Superior temporal gyrus (tissue), 1 donor: ENCODE results near the gene SYTL1.
"Not testable (repeated sequence)": the region's sequence is repeated elsewhere in the genome, so short reads cannot be mapped to it uniquely, and the experiment has no call there.

ENCODE experiments used
- DNase-seq: peaks from one replicate; pipeline ENCODE4 v3.0.0-alpha.2; 2016; ENCODE audit errors: extremely low spot score

Gene SYTL1

DNA sequence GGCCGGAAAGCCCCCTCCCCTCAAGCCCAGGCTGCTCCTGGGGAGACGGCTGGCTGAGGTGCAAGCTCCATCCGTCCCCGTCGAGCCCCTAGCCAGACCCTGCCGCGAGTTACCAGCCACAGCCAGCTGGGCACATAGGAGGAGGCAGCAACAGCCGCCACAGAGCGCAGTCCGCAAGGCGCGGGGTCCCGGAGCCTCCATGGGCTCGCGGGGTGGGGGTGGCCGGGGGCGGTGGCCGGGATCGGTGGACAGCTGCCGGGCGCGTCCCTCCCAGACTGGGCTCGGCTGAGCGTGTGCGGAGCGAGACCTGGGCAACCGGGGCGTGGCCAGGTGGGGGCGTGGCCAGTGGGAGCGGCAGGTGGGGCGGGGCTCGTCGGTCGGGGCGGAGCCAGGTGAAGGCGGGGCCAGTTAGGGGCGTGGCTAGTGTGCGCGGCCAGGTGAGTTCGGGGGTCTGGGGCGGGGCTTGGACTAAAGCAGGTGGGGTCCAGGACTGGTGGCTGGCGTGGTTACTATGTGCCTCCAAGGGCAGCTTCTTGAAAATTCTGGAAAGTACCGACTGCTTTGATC lies 41.3 kb downstream of the SYTL1 start, which contains the start of gene CD164L2:
CD164L2 (minus strand) TSS at position 295 of the 567 bp plus-strand sequence; CDS start at position 201, 94 bp downstream.
- no peak for DNase-seq

DNA sequence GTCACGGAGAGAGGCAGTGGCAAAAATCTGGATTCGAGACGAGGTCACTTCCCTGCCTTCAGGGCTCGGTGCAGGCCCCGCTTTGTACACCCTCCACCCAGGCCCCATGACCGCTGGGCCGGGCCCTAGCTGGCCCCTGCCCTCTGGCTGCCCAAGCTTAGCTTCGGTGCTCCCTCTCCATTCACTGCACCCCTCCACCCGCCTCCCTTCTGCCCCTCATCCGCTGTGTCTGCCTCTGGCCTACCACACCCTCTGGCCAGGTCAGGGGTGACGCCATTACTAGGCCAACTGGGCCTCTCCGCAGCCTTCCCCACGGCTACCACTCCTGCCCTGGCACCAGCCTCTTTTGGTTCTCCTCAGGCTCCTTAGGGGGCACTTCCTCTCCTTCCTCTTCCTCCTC lies 41.8 kb downstream of the SYTL1 start:
- no peak for DNase-seq

DNA sequence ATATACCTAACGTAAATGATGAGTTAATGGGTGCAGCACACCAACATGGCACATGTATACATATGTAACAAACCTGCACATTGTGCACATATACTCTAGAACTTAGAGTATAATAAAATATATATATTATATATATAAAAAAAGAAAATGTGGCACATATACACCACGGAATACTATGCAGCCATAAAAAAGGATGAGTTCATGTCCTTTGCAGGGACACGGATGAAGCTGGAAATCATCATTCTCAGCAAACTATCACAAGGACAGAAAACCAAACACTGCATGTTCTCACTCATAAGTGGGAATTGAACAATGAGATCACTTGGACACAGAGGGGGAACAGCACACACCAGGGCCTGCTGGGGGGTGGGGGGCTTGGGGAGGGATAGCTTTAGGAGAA lies 43.0 kb downstream of the SYTL1 start:
- DNase-seq: not testable (repeated sequence)

DNA sequence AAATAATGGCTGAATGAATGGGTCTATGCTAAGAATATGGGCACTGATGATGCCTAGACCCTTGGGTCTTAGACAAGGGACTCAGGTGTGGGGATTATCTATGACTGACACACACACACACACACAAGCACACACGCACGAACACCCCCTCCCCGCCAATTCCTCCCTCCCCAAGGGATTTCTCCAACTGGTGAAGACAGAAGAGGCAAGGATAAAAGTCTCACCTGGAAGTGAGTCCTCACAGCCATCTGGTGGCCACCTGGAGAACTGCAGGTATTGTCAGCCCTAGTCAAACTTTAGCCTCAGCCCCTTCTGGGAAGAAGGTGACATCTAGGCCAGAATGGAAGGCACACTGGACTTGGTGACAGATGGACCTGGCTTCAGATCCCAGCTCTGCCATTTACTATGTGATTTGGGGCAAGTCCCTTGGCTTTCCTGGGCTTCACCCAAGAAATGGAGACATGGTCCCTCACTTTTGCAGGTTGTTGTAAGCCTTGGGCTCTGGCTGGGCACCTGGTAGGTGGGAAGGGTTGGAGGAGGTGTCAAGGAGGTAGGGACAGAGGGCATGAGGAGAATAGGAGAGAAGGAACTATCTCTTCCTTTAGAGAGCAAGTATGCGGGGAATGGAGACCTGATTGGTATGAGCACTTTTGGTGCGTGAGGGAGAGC lies 46.6 kb downstream of the SYTL1 start:
- peak; percentile 71 for DNase-seq

DNA sequence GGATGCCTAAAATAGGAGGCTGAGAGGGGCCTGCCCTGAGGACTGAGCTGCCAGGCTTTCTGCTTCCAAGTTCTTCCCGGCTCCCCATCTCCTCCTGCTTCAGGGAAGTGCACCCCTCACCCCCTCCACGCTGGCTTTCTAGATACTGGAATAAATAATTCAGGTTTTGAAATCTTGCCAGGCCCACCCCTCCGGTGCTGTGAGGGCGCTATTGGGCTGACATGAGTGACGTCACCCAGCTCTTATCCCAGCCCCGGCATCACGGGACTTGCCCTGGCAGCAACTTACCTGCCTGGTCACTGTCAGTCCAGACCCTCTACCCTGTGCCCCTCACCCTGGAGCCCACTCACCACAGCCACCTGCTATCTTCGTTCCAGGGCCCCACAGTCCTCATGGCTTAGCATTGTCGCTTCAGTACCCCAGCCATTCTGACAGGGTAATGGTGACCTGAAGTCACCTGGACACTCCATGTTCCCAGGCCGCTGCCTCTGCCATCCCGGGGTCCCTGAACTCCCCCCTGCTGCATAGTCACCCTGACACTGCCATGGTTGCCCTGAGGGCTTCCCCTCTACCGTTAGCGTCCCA lies 49.8 kb downstream of the SYTL1 start:
- DNase-seq: peak; percentile 59

DNA sequence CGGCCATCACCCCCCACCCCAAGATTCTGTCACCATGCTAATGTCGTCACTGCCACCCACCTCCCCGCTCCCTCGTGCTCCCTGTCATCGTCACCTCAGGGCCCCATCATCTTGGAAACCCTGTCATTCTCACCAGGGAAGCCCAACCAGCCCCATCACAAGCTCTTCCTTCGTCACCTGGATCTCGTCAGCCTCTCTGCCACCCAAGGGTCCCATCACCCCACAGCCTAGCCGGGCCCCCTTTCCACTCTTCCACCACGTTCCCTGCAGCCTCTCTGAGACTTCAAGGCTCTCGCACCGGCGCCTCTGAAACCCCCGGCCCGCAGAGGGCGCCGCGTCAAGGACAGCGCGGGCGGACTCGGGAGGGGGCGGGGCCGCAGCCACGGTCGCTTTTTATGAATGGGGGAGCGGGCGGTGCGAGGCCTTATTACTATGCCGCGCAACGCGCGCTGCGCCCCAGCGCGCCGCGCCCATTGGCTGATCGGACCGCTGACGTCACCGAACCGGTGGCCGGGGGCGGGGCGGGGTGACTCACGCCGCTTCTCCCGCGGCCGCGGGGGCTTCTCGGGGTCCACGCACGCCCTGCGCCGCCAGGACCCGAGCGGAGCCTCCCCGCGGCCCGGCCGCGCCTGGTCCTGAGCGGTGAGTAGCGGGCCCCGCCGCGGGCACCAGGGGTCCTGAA lies 50.4 kb downstream of the SYTL1 start, which contains the start of gene GPR3:
GPR3 (plus strand) TSS at position 527 of the 682 bp plus-strand sequence. CDS start 1,177 bp downstream, outside the sequence.
- DNase-seq: peak; percentile 82

DNA sequence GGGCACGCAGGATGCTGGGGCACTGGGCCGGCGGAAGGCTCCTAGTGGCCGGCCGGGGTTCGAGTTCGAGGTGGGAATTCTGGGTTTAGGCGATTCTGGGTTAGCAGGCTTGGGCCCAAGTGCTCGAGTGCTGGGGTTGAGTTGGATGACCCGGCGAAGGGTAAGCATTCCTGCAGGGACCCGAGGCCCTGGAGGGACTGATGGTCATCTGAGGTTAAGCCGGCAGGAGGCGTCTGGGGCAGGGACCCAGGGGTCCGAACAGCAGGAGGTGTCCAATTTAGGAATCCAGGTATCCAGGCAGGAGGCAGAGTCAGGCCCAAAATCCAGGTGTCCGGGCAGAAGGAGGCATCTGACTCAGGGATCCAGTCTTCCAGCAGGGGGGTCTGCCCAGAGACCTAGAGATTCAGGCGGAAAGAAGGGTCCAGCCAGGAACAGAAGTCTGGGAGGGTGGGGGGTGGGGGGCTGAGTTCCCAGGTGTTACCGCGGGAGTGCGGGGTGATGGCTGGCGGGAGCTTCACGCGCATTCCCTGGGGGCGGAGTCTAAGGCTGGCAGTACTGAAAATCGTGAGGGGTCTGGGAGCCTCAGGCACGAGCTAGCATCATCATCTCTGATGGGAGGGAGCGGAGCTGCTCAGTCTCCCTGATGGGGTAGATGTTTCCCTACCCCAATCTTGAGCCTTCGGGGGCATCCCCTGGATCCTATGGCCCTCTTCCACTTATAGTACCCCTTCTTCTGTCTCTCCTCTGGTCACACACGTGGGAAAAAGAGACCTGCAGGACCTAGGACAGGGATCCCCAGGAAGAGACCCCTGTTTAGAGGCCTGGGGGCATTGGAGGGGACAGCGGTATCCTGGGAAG lies 51.2 kb downstream of the SYTL1 start:
- DNase-seq: no peak

DNA sequence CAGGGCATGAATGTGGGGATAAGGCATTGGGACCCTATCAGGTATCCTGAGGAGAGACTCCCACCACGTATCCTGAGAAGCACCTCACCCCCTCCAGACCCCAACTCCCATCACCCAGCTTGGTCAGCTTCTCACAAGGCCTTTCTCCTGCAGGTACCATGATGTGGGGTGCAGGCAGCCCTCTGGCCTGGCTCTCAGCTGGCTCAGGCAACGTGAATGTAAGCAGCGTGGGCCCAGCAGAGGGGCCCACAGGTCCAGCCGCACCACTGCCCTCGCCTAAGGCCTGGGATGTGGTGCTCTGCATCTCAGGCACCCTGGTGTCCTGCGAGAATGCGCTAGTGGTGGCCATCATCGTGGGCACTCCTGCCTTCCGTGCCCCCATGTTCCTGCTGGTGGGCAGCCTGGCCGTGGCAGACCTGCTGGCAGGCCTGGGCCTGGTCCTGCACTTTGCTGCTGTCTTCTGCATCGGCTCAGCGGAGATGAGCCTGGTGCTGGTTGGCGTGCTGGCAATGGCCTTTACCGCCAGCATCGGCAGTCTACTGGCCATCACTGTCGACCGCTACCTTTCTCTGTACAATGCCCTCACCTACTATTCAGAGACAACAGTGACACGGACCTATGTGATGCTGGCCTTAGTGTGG lies 51.9 kb downstream of the SYTL1 start:
- no peak for DNase-seq

DNA sequence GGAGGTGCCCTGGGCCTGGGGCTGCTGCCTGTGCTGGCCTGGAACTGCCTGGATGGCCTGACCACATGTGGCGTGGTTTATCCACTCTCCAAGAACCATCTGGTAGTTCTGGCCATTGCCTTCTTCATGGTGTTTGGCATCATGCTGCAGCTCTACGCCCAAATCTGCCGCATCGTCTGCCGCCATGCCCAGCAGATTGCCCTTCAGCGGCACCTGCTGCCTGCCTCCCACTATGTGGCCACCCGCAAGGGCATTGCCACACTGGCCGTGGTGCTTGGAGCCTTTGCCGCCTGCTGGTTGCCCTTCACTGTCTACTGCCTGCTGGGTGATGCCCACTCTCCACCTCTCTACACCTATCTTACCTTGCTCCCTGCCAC lies 52.4 kb downstream of the SYTL1 start:
- no peak for DNase-seq

DNA sequence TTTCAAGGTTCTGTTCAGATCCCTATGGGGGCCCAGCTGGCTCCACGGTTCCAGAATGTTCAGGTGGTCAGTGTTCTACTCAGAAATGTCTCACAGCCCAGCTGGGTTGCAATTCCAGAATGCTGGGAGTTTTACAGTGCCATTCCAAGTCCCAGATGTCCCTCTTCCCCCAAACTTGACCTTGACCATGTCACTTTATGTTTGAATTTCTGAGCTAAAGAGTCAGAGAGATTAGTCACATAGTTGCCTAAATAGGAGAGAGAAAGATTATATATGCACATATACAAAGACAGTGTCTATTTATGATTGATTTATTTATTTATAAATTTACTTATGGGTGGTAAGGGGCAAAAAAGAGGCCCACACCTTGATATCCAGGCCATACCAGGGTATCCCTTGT lies 53.1 kb downstream of the SYTL1 start:
- DNase-seq: no peak

DNA sequence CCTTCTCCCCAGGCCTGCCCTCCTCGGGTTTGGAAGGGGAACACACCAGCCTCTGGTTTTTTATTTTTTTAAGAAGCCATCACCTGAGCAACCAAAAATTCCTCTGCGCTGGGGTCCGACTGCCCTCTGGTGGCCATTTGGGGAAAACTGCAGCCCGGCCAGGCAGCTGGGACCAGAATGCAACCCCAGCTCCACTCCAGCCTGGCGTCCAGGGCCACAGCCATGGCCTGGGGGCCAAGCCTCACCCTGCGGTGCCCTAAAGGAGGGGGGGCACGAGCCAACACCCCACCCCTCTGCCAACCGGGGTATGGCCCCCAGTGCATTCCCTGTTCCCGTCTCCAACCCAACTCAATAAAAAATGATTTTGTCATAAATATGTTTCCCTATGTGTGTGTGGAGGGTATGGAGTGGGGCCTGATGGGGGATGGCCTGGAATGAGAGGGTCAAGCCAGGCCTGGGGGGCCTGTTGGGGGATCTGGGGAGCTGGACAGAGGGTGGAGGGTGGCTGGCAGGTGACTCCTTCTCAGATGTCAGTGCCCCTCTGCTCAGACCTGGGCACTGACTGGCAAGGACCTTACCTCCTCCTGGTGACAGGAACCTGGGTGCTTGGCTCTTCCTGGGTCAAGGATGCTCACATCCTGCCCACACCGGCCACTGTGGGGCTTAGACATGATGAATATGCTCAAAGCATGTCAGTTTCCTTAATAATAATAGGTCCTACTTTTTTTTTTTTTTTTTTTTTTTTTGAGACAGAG lies 53.8 kb downstream of the SYTL1 start:
- peak; percentile 83 for DNase-seq

DNA sequence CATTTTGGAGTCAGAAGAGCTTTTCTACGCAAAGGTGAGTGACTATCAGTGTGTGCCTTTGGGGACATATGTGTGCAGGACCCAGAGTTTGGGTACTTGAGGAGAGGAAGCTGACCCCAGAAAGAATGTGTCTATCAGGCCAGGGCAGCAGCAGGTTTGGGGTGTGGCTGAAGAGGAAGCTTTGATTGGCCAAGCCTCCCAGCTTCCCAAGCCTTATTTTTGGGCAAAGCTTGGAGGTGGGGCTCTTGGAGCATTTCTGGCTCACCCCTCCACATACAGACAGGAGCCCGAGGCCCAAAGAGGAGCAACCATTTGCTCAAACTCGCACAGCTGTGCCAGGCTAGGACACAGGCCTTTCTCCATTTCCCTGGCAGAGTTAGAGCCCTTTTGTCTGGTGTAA lies 55.3 kb downstream of the SYTL1 start:
- DNase-seq: no peak

DNA sequence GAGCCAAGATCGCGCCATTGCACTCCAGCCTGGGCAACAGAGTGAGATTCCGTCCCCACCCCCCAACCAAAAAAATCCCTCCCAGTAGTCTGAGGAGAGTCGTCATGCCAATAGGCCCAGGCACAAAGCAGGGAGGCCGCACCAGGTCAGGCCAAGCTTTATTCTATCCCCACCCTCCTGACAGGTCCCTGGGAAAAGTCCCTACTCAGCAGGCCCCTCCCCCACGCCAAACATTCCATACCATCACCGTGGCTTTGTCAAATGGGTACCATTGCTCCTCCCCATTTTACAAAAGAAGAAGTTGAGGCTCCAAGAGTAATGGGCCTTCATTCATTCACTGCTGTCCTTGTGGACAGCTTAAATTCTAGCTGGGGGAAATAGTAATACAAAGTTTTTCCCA lies 55.9 kb downstream of the SYTL1 start:
- no peak for DNase-seq

DNA sequence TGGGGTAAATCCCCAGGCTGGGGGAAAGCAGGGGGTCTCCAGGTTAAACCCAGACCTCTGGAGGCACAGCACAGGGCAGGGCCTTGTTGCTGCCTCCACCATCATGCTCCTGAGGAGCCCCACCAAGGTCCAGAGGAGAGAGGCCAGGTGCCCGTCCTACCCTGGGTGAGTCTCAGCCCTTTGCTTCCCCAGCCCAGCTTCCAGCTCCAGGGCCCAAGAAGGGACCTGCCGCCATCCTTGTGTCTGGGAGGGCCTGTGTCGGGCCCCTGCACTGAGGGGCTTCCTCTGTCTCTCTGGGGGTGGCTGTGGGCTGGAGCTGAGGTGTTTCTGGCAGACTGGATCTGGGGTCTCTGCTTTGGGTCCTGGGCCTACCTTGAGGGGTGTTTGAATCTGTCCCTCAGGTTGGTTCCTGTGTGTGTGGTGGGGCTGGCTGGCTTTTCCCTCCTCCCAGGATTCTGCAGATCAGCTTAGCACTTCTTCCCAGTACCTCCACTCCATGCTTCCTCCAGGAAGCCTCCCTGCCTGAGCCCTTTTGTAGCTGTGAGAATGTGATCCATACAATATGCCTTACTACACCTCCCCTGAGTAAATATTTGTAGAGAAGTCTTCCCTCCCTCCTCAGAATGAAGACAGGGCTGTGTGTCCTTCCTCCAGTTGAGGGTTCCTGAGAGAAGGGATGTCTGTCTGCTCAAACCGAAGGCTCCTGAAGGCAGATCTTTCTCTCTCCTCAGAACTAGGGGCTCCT lies 56.8 kb downstream of the SYTL1 start:
- DNase-seq: no peak

DNA sequence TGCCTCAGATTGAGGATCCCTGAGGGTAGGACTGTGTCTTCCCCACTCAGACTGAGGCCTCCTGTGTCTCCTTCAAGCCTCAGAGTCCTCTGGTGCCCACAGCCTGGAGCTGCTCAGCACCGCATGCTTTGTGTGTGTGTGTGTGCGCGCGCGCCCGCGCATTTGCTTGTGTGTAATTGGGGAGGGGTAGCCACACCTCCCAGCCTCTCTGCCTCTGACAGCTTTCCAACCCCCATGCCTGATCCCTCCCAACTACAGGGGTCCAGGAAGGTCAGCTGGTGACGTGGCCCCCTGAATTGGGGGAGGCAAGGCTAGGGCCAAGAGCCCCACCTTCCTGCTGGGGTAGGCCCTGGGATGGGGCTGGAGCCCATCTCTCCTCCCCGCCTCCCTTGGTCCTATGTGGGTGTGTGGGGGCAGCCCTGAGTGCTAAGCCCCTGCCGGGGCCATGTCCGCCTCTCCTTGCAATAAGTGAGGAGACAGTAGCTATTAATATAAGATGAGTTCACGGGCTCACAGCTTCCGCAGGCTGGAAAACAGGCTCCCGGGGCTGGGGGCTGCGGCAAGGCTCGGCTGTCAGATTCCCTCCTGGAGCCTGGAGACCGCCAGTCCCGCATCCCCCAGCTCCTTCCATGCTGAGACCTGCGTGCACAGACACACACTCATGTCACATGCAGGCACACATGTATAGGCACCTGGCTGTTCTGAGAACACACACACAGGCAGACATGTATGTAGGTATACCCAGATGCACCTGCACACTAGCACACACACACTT lies 57.6 kb downstream of the SYTL1 start:
- DNase-seq: no peak

DNA sequence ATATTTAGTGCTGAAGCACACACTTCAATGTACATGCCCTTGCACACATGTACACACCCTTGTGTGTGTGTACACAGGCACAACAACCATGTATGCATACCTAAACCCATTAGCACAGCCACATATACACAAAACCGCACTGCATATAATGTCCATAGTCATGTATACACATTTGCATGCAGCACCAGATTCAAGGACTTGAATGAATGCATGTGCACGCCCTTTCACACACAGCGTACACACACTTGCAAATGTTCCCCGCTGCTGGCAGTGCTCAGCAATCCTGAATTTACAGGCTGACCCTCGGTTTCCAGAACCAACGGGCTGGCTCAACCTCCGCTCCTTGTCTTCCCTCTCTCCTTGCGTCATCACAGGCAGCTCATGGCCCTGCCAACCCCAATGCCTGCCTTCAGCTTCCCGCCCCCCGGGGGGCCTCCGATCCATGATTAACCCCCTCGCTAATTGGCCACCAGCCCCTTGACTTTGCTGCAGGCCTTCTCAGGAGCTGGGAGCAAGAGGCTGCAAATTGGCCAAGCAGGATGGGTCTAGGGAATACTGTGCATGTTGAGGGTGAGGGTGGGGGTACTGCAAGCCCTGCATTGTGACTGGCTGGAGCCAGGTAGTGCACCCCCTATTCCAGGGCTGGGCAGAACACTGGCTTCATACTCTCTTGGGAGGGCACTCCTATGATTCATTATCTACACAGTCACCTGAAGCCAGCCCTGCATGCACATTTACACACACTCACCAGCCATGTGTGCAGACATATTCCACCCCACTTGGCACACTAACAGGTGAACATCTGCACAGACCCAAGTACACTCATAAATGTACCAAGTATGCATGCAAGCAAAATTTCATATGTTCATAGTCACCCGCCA lies 58.5 kb downstream of the SYTL1 start:
- DNase-seq: no peak

DNA sequence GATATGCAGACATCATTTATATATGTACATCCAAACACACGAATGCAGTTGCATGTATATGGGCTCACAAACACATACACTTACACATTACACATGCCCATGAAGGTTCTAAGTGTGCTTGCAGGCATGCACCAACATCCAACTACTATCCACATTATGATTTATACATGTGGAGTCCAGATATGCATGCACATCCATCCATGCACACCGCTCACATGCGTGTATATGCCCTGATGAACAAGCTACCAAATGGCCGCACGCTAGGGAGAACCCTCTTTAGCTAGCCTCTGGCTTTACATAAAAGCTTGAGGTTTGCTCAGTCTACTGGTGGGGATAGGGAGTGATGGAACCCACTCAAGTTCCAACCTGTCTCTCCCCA lies 59.1 kb downstream of the SYTL1 start:
- DNase-seq: no peak

DNA sequence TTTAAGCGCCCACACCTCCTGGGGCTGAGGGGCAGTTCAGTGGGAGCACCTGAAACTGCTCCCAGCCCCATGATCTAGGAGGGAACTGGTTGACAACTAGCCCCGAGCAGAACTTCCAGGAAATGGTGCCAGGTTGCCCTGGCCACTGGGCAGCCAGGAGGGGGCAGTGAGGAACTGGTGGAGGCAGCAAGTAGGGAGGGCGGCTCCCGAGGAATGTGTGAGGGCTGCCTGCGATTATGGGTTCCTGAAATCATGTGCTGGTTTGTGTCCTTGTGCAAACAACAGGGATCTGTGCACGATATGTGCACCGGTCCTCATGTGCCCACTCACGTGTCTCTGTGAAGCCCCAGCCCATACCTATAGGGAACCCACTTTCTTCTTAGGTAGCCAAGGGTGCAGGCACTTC lies 60.5 kb downstream of the SYTL1 start:
- peak; percentile 68 for DNase-seq
